Measurements from ENCODE around the gene SLC31A2.

DNA sequence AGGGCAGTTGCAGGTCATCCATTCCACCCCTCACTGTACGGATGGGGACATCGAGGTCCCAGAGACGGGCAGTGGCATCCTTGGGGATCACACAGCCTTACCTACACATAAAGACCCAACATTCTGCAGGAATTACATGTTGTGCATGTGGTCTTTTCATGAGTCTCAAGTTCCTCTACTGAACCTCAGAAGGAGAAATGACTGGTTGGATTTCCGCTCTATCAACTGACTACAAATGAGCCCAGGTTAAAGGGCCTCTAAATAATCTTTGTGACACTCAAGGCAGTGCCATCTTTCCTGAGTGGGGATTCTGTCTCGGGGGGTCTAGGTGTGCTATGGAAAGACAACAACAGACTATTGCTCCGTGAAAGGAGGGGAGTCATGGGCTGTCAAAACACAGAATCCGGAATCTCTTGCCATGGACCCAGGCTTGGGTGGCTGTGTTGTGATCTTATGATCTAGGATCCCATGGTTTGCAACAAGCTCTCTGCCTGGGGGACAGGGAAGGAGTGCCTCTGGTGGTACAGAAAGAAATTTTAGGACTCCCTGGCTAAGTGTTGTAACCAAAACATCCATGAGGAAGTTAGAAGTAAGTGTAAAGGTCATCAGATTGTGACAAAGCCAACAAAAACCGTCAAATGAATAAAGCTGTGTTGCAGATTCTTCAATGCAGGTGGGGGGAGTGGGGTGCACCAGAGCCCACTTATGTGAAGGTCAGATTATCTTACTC is 1.9 kb upstream of the SLC31A2 start:
- no peak for TF ChIP-seq ZFP3 (CRISPR knock-in tag; IDR thresholded peaks at IDR 0.05)
- TF ChIP-seq, protein P1, sequence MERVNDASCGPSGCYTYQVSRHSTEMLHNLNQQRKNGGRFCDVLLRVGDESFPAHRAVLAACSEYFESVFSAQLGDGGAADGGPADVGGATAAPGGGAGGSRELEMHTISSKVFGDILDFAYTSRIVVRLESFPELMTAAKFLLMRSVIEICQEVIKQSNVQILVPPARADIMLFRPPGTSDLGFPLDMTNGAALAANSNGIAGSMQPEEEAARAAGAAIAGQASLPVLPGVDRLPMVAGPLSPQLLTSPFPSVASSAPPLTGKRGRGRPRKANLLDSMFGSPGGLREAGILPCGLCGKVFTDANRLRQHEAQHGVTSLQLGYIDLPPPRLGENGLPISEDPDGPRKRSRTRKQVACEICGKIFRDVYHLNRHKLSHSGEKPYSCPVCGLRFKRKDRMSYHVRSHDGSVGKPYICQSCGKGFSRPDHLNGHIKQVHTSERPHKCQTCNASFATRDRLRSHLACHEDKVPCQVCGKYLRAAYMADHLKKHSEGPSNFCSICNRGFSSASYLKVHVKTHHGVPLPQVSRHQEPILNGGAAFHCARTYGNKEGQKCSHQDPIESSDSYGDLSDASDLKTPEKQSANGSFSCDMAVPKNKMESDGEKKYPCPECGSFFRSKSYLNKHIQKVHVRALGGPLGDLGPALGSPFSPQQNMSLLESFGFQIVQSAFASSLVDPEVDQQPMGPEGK (CRISPR knock-in tag; IDR thresholded peaks at IDR 0.05; ENCODE audit: borderline replicate concordance), result no peak
- TF ChIP-seq RARB (CRISPR knock-in tag; IDR thresholded peaks at IDR 0.05), result no peak
- no peak for TF ChIP-seq CSDC2 (CRISPR knock-in tag; IDR thresholded peaks at IDR 0.05)
